ENCODE results near the gene FCRL6.

The FCRL6 gene

GRCh38 chr1:159835862-159836525, 33.8 kb downstream of the FCRL6 start:
- DNase-seq, result no peak

GRCh38 chr1:159838715-159839114, 36.6 kb downstream of the FCRL6 start:
- DNase-seq, result no peak

- no peak for DNase-seq
Observed at GRCh38 chr1:159839116-159839849, 37.1 kb downstream of the FCRL6 start.

GRCh38 chr1:159841749-159842148, 39.6 kb downstream of the FCRL6 start:
- DNase-seq, result no peak

GRCh38 chr1:159843459-159843858, 41.3 kb downstream of the FCRL6 start:
- no peak for DNase-seq

- no peak for DNase-seq
Observed at GRCh38 chr1:159845751-159846629, 43.8 kb downstream of the FCRL6 start.

GRCh38 chr1:159847231-159847630, 45.1 kb downstream of the FCRL6 start:
- no peak for DNase-seq

GRCh38 chr1:159848326-159848725, 46.2 kb downstream of the FCRL6 start:
- no peak for DNase-seq

- DNase-seq, result no peak
Observed at GRCh38 chr1:159849626-159850366, 47.6 kb downstream of the FCRL6 start.

- DNase-seq, result no peak
Observed at GRCh38 chr1:159851407-159851806, 49.2 kb downstream of the FCRL6 start.

- peak; percentile 58 for DNase-seq
Observed at GRCh38 chr1:159853417-159854115, 51.4 kb downstream of the FCRL6 start.

- peak; percentile 68 for DNase-seq
Observed at GRCh38 chr1:159854116-159854692, 52.0 kb downstream of the FCRL6 start.

- DNase-seq, result peak; percentile 70
Observed at GRCh38 chr1:159854693-159855192, 52.6 kb downstream of the FCRL6 start.

- DNase-seq, result no peak
Observed at GRCh38 chr1:159855709-159856108, 53.5 kb downstream of the FCRL6 start.

- DNase-seq, result no peak
Observed at GRCh38 chr1:159856576-159856975, 54.4 kb downstream of the FCRL6 start.

- DNase-seq, result no peak
Observed at GRCh38 chr1:159857889-159858288, 55.7 kb downstream of the FCRL6 start.

GRCh38 chr1:159859767-159860322, 57.7 kb downstream of the FCRL6 start:
- no peak for DNase-seq

- no peak for DNase-seq
Observed at GRCh38 chr1:159860456-159860855, 58.3 kb downstream of the FCRL6 start.

GRCh38 chr1:159861218-159861617, 59.1 kb downstream of the FCRL6 start:
- no peak for DNase-seq

GRCh38 chr1:159862031-159862430, 59.9 kb downstream of the FCRL6 start:
- no peak for DNase-seq

GRCh38 chr1:159862557-159862956, 60.4 kb downstream of the FCRL6 start, which contains the start of gene VSIG8:
TSS of gene VSIG8 (minus strand) at chr1:159862657. CDS start at chr1:159862521, 136 bp downstream.
- no peak for DNase-seq
